GM15510 (cell line): ENCODE measurements around the gene ASTN2.

Source experiments
- POLR2A ChIP-seq: IDR thresholded peaks from 3 replicates; pipeline ENCODE4 v1.6.1; 2011; ENCODE audit warnings: borderline replicate concordance; ENCODE audit not compliant: insufficient read length; ENCODE audit errors: extremely low read depth

The ASTN2 gene

DNA sequence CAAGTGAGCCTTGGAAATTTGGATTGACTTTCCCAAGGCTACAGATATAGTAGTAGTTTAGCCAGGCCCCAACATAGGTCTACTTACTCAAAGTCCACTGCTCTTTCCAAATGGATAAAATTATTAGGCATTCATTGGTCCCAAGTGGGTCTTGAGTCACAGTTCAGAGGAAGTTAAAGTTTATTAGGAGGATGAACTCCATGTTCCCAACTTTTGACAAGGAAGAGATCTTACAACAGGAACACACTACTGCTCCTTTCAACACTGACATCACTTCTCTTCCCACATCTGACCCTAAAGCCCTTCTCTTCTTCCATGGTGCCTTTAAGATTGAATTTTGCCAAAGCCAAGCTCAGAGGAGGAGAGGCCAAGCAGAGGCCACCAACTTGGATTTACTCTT is 962.2 kb downstream of the ASTN2 start:
- no peak for TF ChIP-seq POLR2A

DNA sequence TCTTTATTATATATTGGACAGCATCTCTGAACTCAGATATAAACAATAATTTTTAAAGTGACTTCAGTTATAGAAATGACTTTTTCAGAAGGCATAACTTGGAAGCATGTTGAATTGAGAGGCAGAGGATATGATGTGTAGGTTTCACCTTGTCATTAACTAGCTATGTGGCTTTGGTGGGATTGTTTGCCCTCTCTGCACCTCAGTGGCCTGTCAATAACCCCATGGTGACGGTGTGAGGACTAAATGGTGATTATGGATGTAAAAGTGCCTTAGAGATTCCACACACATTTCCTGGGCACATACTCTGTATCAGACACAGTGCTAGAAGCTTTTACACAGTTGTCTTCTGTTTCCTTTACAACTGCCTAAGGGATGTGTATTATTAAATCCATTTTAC is 962.6 kb downstream of the ASTN2 start:
- no peak for TF ChIP-seq POLR2A

DNA sequence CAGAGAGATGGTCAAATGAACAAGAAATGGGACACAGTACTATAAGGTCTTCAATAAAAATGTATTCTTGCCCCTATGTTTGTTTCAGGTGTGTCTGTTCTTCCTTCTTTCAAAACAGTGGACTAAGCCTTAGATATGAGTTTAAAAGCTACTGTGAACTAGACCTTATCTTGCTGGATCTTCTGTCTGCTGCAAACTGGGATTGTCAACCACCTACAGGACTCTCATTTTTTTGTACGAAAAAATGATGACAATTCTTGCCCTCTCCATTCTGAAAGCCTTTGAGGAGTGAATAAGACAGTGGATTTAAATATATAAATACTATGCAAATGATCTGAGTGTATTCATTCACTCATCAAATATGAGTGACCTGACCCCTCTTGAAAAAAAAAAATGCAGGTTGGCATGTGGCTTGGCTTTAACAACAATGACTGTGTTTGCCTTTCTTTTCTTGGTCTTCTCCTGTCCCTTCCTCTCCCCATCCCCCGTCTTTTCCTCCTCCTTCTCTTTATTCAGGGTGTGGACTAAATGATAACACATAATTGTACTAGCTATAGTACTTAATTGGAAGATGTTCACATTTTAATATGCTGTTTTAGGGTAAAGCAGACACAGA is 963.2 kb downstream of the ASTN2 start:
- no peak for TF ChIP-seq POLR2A

DNA sequence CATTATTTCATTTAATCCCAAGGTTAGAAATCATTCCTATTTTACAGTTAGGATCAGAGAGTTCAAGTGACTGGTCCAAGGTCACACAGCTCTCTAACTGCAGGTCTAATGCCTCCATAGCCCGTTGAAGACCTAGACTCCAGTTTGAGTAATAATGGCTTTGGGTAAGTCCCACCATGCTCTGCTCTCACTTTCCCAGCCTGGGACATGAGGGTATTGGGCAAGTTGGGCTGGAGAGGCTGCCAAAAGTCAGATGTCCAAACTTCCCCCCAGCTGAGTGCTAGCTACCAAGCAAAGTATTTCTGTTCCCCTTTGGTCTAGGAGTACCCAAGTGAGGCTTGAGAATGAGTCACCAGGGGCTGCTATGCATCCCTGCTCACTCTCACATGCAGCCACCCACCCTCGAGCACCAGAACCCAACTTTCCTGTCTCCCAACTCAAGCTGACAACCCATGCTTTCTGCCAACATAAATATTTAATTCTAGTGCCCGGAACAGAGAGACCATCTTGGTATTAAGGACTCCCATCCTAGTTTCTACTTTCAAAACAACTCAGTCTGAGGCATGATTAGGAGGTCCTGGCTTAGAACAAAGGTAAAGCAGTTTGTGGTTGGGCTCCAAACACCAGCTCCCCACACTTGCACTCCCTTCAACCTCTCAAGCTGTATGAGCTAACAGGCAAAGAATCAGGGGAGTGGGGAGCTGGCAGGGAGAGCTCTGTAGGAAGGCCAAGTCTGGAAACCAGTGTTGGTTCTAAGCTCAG is 964.3 kb downstream of the ASTN2 start:
- no peak for TF ChIP-seq POLR2A

DNA sequence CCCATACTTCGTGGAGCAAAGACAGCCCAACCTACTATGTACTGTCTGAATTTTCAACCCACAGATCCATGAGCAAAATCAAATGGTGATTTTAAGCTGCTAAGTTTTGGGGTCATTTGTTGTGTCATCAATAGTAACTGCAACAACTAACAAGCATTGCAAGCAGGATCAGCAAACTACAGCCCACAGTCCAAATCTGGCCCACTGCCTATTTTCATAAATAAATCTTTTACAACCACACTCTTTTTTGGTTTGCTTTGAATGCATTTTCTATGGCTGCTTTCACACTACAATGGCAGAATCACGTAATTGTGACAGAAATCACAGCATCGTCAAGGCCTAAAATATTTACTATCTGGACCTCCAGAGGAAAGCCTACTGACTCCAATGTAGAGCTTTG is 964.9 kb downstream of the ASTN2 start:
- TF ChIP-seq POLR2A = no peak

DNA sequence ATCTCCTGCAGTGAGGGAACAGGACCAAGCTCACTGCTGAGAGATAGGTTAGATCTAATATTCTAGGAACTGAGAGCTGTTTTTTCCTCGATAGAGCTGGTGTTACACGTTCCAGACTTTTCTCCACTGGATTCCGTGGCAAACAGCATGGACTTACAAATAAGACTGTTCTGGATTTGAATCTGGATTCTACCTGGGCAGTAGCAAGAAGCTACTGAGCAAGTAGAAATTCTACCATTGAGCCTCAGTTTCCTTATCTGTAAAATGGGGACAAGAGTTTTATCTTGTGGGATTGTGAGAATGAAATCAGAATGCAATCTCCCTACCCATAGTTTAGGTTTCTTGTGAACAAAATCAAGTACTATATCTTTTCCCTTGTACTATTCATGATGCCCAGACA is 966.4 kb downstream of the ASTN2 start:
- no peak for TF ChIP-seq POLR2A

DNA sequence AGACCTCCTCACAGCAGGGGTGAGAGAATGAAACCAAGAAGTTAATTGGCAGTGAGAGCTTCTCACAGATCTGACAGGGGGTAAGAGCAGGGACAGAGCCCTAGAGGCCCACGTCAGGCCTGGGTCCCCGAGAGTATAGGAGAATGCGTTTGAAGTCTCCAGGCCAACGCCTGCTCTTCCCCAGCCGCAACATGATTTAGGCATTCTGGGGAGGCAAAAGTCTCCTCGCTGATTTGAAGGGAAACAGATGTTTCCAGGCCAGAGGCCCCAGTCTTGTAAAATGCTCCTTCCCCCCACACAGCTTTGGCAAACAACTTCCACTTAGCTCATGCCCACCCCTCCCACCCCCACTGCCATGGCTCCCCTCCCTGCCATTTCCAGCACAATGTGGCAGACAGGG is 966.9 kb downstream of the ASTN2 start:
- TF ChIP-seq POLR2A = no peak

DNA sequence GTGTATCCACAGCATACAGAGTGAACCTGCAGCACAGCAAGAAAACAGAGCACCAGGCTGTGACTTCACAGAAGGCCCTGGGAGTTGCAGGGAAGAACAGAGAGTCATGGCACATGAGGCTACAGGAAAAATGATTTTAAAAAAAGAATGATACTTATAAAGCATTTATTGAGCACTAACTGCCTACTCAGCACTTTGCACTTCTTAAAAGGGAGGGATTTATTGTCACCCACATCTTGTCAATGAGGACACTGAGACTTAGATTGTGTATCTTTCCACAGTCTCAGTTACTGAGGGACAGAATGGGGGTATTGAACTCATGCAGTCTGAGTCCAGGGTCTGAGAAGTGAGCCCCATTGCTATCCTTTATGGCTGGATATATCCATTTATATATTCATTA is 972.3 kb downstream of the ASTN2 start:
- TF ChIP-seq POLR2A = no peak

DNA sequence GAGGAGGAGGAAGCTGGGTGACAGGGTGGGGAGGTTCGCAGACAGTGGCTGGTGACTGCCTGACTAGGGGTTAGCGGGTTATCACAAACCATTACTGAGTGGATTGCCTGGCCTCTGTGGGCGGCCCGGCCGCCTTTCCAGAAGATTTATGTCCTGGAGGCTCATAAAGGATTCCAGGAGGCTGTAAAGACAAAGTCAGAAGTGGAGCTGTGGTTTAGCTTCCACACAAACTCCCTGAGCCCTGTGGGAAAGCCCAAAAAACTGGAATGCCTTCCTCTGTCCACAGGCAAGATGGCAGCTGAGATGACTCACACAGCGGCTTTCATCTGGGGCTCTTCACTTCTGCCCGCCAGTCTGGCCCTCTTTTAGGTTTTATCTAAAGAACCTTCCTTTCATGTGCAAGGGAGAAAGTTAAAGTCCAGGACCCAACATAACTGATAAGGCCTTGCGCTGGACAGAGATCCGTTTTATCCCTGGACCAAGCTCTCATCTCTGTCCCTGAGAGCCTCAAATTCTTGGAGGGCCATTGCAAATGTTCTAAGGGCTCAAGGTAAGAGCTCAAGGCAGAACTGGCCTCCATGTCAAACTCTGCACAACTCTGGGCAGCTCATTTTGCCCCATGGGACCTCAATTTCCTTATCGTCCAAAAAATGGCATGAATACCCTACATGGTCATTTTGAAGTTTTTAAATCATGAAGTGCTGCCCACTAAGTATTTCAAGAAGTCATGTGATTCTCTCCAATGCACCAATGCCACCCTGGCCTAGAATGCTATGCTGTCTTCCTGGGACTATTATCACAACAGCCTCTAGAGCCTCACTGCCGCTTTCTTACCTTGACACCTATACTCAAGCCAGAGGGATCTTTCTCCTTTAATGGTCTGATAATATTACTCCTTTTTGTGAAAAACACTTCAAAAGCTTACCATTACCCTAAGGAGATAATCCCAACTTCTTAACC is 977.2 kb downstream of the ASTN2 start:
- no peak for TF ChIP-seq POLR2A

DNA sequence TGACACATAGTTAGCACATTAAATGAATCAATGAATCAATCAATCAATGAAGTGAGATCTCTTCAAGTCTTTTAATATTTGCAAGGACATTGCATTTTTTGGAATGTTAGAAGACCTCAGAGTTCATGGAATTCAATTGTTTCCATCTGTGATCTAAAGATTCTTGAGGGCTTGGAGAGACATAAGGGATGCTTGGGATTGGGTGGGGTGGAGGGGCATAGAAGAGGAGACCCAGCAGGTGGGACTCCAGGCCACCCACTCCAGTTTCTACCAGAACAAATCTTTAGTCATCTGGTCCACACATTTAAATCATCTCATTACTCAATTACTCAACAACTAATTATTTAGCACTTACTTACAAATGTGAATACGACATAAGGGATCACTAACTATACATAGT is 978.7 kb downstream of the ASTN2 start:
- no peak for TF ChIP-seq POLR2A

DNA sequence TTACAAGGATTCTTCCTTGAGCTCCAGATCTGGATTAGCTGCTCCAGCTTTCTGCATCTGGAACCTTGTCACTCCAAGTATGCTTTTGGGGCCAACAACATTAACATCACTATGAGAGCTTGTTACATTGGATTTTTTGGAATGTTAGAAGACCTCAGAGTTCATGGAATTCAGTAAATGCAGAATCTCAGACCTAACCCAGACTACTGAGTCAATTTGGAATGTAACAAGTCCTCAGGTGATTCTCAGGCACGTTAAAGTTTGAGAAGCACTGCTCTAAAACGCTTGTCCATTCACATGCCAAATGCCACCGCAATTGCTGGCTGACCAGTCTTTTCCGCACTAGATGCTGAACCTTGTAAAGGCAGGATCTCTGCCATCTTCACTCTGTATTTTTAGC is 979.2 kb downstream of the ASTN2 start:
- no peak for TF ChIP-seq POLR2A

DNA sequence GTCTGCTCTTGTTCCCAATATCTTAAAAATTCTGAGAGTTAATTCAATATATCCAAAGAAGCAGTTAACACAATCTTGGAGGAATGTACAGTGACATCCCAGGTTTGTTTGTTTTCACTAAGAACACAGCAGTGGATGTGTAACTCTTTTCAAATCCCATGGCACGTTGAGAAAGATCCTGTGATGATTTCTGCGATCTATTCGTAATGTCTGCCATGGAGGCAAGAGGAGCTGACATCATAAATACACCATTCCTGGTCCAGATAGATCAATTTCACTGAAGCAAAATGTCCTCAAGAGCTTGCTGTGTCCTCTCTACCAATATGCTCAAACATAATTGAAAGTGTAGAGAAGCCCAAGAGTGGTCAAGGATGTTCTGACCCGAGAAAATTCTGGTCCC is 980.5 kb downstream of the ASTN2 start:
- TF ChIP-seq POLR2A = no peak

DNA sequence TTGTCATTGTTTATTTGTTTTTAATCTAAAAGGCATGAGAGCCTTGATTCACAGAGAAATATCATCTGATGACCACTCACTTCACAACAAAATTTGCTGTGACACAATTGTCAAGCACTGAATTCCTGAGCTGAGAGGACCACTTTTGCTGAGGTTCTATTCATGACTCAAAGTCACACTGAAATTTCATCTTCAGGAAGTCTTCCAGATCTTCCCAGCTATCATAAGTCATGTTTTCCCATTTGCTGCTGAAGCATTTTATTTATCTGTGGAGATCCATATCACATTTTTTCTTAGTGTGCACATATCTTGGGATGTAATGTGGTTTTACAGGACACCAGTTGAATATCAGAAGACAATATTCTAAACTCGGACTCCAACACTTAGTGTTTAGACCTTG is 982.8 kb downstream of the ASTN2 start:
- TF ChIP-seq POLR2A = no peak

DNA sequence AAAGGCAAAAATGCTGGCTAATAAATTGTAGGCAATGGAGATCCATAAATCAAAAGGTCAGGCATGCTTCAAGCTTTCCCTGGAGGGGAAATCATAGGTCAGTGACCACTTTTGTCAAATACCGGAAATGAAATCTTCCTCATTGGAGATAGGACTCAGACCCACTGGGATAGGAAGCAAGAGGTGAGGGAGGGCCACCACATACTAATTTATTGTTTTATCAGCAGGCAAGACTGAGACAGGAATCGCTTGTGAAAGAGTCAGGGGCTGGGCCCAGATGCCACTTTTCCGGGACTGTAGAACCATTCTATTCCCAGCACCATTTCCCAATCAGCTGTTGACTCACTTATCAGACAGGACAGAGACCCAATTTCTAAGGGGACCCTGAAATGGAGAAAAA is 984.0 kb downstream of the ASTN2 start:
- TF ChIP-seq POLR2A = no peak

DNA sequence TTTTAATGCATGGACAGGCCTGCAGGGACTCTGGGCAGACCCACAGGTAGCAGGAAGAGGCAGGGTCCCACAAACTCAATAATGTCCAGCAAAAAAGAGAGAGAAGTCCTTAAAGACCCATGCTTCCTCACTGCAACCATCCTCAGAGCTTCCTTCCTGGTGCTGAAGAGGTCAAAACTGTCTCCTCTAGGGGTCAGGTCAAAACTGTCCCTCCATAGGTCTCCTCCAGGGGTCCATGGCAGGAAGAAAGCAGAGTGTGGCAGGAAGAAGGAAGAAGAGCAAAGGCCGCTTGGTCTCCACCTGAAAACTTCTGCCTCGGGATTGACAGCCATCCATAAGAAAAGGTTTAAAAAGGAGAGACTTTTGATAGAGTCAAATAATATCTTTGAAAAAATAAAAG is 989.6 kb downstream of the ASTN2 start:
- no peak for TF ChIP-seq POLR2A
